HG02870 (cell line): ENCODE data around the gene GPR146.

Experiments used
- ATAC-seq: cut with Tn5 transposase; IDR thresholded peaks from one replicate; pipeline ENCODE4 v1.9.1; 2021; ENCODE audit warnings: mild to moderate bottlenecking, moderate library complexity; ENCODE audit not compliant: unreplicated experiment

The GPR146 gene

GRCh38 chr7:1041551-1042491, 2.5 kb upstream of the GPR146 start:
- no peak for ATAC-seq

- no peak for ATAC-seq
Measured at GRCh38 chr7:1042492-1042833, 1.9 kb upstream of the GPR146 start.

DNA sequence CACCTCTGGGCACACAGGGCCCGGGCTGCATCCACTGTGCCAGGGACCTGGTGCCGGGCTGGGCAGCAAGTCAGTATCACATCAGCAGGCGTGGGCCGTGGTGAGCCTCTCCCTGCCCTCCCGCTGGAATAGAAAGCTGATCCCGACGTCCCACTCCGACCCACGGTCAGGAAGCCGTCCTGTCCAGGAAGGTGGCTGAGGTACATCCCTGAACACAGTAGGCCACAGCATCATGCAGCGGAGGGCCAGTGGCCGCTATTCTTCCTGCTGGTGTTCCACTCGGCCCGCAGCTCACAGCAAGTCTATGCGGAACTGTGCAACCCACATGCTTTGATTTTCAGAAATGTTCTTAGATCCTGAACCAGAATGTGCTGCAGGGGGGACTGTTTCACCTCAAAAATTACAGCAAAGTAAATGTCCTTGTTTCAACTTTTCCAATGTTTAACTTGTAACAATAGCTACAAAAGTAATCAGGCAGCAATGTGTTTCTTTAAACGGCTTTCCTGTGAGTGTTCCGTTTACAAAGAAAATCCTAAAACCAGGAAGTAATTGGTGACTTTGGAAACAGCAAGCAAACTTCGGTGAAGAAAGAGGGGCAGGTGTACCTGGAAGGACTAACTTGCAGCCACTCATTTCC, 676 bp upstream of the GPR146 start:
- ATAC-seq, result no peak

GRCh38 chr7:1045069-1046063, 1.0 kb downstream of the GPR146 start:
- ATAC-seq, result no peak

GRCh38 chr7:1046722-1047679, 2.7 kb downstream of the GPR146 start:
- no peak for ATAC-seq

DNA sequence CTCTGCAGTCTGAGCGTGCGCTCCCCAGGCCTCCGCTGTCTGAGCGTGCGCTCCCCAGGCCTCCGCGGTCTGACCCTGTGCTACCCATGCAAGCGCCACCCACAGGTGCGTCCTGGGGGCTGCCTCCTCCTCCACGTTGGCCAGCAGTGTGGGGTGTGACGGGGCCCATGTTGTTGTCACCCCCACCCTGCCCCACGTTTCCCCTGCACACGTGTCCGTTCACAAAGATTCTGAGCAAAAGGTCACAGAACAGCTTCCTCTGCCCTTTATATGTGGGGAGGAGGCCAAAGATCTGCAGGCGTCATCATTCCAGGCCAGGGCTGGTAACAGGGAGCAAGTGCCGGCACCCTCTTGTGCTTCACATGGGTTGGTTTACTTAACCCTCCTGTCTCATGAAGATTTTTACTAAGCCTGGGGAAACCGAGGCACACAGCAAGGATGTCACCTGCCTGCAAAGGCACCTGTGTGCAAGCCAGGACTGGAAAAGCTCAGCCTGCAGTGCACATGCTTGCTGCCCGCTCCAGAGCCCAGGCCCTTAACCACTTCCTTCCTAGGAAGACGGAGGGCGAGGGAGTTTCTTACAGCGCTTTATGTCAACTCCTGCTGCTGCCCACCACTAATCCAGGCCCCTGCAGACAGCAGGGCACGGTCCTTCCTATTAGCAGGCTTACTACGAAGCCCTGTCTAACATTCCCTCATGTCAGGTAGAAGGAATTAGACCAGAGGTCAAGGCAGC, 4.8 kb downstream of the GPR146 start:
- ATAC-seq, result no peak

DNA sequence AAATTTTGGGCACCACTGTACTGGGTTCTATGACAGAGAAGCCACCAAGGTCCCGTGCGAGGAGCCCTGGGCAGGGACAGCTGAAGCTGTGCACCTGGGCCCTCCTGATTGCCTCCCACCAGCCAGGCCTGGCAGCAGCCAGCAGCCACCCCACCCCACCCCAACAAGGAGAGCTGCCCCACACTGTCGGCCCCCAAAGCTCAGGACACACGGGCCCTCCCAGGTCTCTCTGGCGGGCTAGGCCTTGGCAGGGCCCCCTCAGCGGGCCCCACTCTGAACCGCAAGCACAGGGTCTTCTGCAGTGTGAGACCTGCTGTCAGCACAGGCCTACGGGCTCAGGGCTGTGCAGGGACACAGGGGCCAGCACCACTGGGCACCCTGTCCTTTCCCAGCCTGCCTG, 5.5 kb downstream of the GPR146 start:
- no peak for ATAC-seq

GRCh38 chr7:1050254-1050906, 6.0 kb downstream of the GPR146 start:
- no peak for ATAC-seq

DNA sequence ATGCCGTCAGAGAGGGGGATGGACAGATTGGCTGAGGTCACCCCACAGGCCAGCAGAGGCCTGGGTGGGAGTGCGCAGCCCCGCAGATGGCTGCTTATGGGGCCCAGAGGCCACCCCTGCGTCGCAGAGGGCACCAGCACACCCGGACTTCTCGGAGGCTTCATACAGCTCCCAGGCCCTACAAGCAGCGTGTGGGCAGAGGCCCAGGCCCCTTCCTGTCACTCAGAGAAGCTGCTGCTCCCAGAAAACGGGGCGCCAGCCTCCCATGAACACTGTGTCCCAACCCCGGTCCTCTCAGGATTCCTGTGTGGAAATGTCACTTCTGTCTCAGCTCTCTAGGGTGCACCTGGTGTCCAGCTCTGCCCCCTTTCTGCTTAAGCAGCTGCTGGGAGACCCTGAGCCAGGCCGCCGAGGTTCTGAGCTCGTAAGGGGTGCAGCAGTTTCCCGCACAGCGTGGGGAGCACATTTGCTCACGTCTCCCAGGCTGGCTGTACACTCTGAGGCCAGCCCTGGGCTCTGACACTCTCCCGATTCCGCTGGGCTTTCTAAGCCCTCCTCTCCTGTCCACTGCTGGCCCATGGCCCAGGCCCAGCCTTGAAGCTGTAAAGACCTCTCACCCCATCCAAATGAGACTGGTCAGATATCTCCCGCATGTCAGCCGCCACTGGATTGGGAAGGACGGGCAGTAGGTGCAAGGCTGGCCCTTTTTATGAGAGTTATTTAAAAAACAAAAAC, 6.8 kb downstream of the GPR146 start:
- ATAC-seq, result no peak

DNA sequence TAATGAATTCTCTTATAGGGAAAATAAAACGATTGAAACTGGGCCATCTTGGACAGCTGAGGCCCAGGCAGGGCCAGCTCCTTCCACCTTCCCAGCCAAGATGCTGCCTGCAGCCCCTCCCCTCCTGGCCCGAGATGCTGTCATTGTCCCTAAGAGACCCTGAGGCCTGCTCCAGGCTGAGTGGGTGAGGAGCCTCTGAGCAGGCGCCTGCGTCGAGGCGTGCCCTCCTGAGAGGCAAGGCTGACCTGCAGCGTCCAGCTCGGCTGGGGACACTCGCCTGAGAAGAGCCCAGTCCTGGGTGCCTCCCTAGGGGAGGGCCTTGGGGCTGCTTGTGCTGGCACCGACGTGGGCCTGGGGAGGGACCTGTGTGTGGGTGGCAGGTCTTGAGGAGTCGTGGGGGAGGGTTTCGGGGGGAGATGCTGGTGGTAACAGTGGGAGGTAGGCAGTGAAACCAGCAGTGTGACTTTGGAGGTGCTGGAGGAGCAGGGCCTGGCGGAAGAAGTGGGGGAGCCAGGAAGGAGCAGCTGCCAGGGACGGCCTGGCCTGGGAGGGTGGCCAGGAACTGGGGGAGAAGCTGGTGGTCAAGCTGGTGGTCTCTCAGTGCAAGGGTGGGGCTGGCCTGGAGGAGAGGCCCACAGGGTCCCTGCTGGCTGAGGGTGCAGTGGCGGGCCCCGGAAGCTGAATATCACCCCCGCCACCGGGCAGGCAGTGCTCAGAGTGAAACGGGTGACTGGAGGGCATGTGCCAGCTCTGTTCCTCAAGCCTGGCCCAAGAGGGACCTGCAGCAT, 7.9 kb downstream of the GPR146 start:
- no peak for ATAC-seq

- no peak for ATAC-seq
Measured at GRCh38 chr7:1053002-1053411, 8.7 kb downstream of the GPR146 start.

- ATAC-seq, result no peak
Measured at GRCh38 chr7:1053816-1054370, 9.5 kb downstream of the GPR146 start.

DNA sequence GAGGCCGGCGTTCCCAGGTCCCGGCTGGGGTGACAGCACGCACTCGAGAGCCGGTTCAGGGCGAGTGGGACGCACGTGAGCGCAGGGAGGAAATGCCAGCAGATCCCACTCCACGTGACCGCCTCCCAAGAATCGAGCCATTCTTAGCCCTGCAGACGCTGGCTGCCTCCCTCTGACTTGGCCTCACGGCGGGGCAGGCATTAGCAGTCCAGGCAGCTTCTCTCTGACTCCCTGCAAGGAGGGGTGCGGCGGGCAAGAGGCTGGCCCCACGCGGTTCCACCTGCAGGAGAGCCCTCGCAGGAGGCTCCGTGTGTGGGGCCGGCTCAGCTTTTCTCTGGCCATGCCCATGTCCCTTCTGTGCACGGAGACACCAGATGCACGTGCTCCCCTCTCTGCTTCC, 10.1 kb downstream of the GPR146 start:
- ATAC-seq, result no peak

DNA sequence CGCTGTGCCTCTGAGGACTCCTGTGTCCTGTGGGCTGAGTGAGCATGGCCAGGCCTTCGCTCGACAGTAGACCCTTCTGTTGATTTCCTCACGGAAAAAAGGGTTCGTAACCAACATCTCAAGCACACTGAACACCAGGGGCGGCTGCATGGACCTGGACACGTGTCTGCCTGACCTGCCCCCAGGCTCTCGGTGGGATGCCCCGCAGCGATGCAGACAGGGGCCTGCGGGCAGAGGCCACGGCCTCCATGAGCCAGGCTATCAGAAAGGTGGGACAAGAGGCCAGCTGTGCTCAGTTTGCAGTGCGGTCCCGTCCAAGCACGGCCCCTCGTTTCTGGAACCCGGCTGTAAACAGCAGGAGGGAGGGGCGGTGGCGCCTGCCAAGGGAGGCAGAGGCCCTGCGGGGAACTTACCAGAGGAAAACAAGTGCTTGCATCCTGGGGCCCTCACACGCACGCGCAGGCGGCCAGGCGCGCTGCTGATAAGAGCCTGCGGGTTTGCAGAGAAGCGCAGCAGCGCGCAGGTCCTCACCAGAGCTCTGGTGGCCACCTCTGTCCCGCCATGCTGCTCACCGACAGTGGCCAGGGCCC, 10.6 kb downstream of the GPR146 start:
- no peak for ATAC-seq

GRCh38 chr7:1055491-1055955, 11.2 kb downstream of the GPR146 start:
- ATAC-seq, result no peak

DNA sequence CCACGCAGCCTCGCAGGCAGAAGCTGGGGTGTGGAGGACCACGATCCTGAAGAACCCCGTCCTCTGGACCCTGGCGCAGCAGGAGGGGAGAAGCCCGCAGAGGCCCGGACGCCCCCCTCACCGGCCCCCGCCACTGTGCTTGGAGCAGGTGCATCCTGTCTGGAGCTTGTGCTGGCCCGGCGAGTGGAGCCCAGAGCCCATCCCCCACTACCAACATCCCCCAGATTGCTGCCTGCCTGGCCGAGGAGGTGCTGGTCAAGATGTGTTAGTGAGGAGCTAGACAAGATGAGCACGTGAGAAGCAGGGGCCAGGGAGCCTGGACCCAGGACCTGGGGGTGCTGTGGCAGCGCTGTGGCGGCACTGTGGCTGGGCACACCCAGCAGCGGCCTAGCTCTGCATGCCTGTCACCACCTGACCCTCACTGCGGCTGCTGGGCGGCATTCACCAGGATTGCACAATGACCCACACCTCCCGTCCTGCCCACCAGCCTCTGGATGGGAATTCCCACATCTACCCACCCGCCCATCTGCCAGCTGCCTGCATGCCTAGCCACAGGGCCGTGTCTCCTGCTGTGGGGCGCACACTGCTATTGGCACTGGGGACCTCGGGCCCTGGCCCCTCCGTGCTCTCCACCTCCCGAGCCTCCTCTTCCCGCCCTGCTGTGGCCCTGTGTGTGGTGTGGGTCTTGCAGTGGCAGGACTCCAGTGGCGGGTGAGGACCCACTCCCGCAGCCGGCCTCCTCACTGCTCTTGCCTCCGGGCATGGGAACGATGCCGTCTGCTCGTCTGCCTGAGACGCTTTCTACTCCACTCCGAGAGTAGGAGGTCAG, 11.8 kb downstream of the GPR146 start:
- no peak for ATAC-seq
